Left cardiac atrium (tissue), 4 donors: ENCODE data around the gene ABCC9. TPM values are rescaled to one million over a fixed set of nuclear protein-coding genes. Genes with fewer than 3 reads are reported as not detected.
"Not testable (repeated sequence)": the region's sequence is repeated elsewhere in the genome, so short reads cannot be mapped to it uniquely, and the experiment has no call there.

Source experiments
- ATAC-seq, 2 donors: fragments of 200-7000 bp; cut with Tn5 transposase; one replicate each; pipeline ENCODE4 v1.9.1; 2020; ENCODE audit warnings: mild to moderate bottlenecking in 2 of 2, moderate library complexity in 2 of 2
- DNase-seq: peaks from one replicate; pipeline ENCODE4 v3.0.0-alpha.2; 2020
- intact Hi-C, 2 donors: fragments of 100-400 bp; cut with DNase I; formaldehyde crosslinking; loops; one replicate each; pipeline versions ENCODE4 v1.14.1 to v1.15.1; 2022 to 2023
- total RNA-seq, 2 donors: library from RNA; stranded (reverse); fragmentation: NEBNext Ultra II Directional; extraction: Animal tissue kit (Norgen Biotek cat#: 25700); gene quantifications; one replicate each; pipeline ENCODE4 v1.2.1, GENCODE V29; 2021
- donor health status: DM: no; HTN: yes; CAD: no.
- donor health status: DM: no; HTN: yes; CAD: no; lungs with severe emphysema.
- donor health status: DM: yes; HTN: yes; CAD: no.
- donor health status: Dilated cardiomyopathy.

The ABCC9 gene
- total RNA-seq, 2 donors from 2014 or later, result 44.6 to 46.7 TPM

- intact Hi-C loops, result loop anchor here in 1 of 2 donors (10.0 kb wide), 1 partner anchor 113 kb away; the partner anchor contains the start of gene ABCC9
- DNase-seq (peak; percentile 29), ATAC-seq (peak; percentile 68 to 75)
Observed at GRCh38 chr12:21831791-21832344, 109.4 kb downstream of the ABCC9 start.

- intact Hi-C loops, result no loop called here
- ATAC-seq, result peak in 1 of 2 donors; percentile 59
- DNase-seq, result no peak
Observed at GRCh38 chr12:21828779-21829178, 112.4 kb downstream of the ABCC9 start.

- no peak for DNase-seq
- ATAC-seq, result peak in 1 of 2 donors; percentile 23
- intact Hi-C loops, result no loop called here
Observed at GRCh38 chr12:21828136-21828775, 113.0 kb downstream of the ABCC9 start.

GRCh38 chr12:21827083-21827482 is 114.1 kb downstream of the ABCC9 start:
- intact Hi-C loops, result no loop called here
- ATAC-seq (no peak), DNase-seq (no peak)

GRCh38 chr12:21826618-21826910 is 114.7 kb downstream of the ABCC9 start:
- ATAC-seq (no peak), DNase-seq (no peak)
- intact Hi-C loops, result no loop called here

GRCh38 chr12:21825886-21826617 is 115.2 kb downstream of the ABCC9 start:
- ATAC-seq, result no peak
- intact Hi-C loops, result no loop called here
- DNase-seq, result no peak

GRCh38 chr12:21823581-21823980 is 117.6 kb downstream of the ABCC9 start:
- ATAC-seq (peak; percentile 74 to 79), DNase-seq (peak; percentile 58)
- intact Hi-C loops, result no loop called here

- DNase-seq (no peak), ATAC-seq (no peak)
- intact Hi-C loops, result no loop called here
Observed at GRCh38 chr12:21819678-21820077, 121.5 kb downstream of the ABCC9 start.

GRCh38 chr12:21819236-21819635 is 122.0 kb downstream of the ABCC9 start:
- intact Hi-C loops, result no loop called here
- peak in 1 of 2 donors; percentile 37 for ATAC-seq
- no peak for DNase-seq

GRCh38 chr12:21818627-21819026 is 122.6 kb downstream of the ABCC9 start:
- DNase-seq (no peak), ATAC-seq (peak; percentile 60 to 66)
- intact Hi-C loops, result no loop called here

- ATAC-seq, result peak in 1 of 2 donors; percentile 38
- no peak for DNase-seq
- intact Hi-C loops, result no loop called here
Observed at GRCh38 chr12:21815306-21816062, 125.7 kb downstream of the ABCC9 start.

- ATAC-seq (no peak), DNase-seq (no peak)
- intact Hi-C loops, result loop anchor here in 1 of 2 donors (5.0 kb wide), 1 partner anchor 38 kb away; no protein-coding TSS in a partner anchor
Observed at GRCh38 chr12:21814814-21815213, 126.4 kb downstream of the ABCC9 start.

GRCh38 chr12:21814327-21814726 is 126.9 kb downstream of the ABCC9 start:
- ATAC-seq, result no peak
- intact Hi-C loops, result loop anchor here in 1 of 2 donors (5.0 kb wide), 1 partner anchor 37 kb away; no protein-coding TSS in a partner anchor
- DNase-seq, result no peak

GRCh38 chr12:21813751-21814150 is 127.5 kb downstream of the ABCC9 start:
- ATAC-seq (no peak), DNase-seq (no peak)
- intact Hi-C loops, result loop anchor here in 1 of 2 donors (5.0 kb wide), 1 partner anchor 36 kb away; no protein-coding TSS in a partner anchor

- ATAC-seq (no peak), DNase-seq (no peak)
- intact Hi-C loops, result loop anchor here in 1 of 2 donors (5.0 kb wide), 1 partner anchor 36 kb away; no protein-coding TSS in a partner anchor
Observed at GRCh38 chr12:21813125-21813524, 128.1 kb downstream of the ABCC9 start.

GRCh38 chr12:21812340-21812739 is 128.9 kb downstream of the ABCC9 start:
- ATAC-seq, DNase-seq: not testable (repeated sequence)
- intact Hi-C loops, result loop anchor here in 1 of 2 donors (5.0 kb wide), 1 partner anchor 35 kb away; no protein-coding TSS in a partner anchor

- intact Hi-C loops, result no loop called here
- no peak for ATAC-seq
- no peak for DNase-seq
Observed at GRCh38 chr12:21809100-21809499, 132.1 kb downstream of the ABCC9 start.

GRCh38 chr12:21806255-21806654 is 135.0 kb downstream of the ABCC9 start:
- intact Hi-C loops, result no loop called here
- DNase-seq, result no peak
- no peak for ATAC-seq

GRCh38 chr12:21801522-21802288 is 139.5 kb downstream of the ABCC9 start:
- no peak for ATAC-seq
- intact Hi-C loops, result no loop called here
- DNase-seq, result no peak
